GM12801 (cell line): ENCODE data around the gene FLYWCH1.

ENCODE experiments used
- TF ChIP-seq, protein P1 (sequence below): IDR thresholded peaks from one replicate; pipeline ENCODE4 v1.5.1; 2011; ENCODE audit warnings: control low read depth; ENCODE audit not compliant: insufficient read length; ENCODE audit errors: extremely low read depth

The FLYWCH1 gene

DNA sequence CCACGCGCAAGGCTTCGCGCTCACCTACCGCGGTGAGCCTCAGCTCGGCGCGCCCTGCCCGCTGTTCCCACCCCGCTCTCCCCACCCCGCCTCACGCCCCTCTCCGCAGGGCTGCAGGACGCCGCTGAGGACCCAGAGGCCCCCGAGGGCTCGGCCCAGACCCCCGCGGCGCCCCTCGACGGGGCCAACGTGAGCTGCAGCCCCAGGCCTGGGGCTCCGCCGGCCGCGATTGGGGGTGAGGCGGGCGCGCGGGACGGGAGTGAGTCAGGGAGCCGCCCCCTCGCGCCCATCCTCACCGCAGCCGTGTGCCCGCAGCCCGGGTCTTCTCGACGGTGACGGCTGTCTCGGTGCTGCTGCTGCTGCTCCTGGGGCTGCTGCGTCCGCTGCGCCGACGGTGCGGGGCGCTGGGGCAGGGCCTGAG lies 55.5 kb downstream of the FLYWCH1 start:
- TF ChIP-seq, protein P1, sequence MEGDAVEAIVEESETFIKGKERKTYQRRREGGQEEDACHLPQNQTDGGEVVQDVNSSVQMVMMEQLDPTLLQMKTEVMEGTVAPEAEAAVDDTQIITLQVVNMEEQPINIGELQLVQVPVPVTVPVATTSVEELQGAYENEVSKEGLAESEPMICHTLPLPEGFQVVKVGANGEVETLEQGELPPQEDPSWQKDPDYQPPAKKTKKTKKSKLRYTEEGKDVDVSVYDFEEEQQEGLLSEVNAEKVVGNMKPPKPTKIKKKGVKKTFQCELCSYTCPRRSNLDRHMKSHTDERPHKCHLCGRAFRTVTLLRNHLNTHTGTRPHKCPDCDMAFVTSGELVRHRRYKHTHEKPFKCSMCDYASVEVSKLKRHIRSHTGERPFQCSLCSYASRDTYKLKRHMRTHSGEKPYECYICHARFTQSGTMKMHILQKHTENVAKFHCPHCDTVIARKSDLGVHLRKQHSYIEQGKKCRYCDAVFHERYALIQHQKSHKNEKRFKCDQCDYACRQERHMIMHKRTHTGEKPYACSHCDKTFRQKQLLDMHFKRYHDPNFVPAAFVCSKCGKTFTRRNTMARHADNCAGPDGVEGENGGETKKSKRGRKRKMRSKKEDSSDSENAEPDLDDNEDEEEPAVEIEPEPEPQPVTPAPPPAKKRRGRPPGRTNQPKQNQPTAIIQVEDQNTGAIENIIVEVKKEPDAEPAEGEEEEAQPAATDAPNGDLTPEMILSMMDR, result no peak

DNA sequence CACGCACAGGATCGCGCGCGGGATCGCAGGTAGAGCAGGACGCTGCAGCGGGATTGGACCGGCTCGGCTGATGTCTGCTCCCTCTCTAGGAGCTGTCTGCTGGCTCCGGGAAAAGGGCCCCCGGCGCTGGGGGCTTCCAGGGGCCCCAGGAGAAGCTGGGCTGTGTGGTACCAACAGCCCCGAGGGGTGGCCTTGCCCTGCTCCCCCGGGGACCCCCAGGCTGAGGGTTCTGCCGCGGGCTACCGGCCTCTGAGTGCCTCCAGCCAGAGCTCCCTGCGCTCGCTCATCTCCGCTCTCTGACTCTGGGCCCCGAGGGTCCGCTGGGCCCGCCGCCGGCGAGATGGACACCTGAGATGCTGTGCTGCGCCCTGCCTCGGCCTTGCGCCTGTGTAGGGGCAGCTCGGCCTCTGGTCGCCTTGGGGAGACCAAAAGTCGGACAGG lies 56.0 kb downstream of the FLYWCH1 start:
- TF ChIP-seq, protein P1, result no peak

DNA sequence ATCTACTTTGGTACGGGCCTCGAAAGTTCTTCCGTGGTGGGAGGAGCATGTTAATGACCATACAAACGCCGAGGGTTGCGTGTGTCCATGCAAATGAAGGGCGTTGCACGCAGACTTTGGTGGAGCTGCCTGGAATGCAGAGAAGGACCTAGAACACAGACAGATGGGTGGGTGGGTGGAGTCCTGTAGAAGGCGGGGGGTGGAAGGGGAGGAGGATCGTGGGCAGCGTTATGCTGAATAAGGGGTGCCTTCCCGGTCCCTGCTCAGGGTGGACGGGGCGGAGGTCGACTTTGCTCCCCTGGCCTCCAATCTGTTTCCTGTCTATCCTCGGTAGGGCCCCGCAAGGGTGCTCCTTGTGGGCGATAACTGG lies 56.6 kb downstream of the FLYWCH1 start:
- TF ChIP-seq, protein P1, result no peak

DNA sequence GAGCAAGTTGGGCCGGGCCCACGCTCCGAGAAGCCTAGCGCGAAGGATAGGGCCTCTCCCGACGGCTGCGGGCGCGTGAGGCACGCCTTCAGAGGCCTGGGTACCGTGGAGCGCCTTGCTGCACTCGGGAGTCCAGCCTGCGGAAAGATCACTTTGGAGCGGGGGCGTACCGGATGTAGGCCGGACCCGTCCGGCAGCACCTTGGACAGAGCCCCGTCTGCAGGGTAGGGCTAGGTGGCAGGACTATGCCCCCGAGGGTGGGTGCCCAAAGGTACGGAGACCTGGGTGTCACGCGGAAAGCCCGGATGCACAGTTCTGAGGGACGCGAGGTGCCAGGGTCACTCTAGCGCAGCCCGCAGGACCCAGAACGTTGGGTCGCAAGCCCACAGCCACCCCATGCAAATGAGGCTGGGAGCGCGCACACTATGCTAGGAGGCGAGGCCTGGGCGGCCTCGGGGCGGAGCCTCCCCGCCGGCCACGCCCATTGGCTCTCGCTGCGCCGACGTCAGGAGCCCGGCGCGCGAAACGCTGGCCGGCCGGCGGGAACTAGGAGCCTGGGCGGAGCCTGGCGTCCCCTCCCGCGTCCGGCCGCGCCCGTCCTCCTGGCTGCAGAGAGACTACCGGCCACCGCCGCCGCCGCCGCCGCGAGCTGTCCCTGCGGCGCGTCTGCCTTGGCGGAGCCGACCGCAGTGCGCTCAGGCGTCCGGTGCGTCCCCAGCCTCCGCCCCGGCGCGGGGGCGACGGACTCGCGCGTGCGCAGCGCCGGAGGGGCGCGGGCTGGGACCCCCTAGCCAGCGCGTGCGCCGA lies 57.2 kb downstream of the FLYWCH1 start, which contains the start of gene PAQR4:
Gene PAQR4, plus strand, starts transcription at position 611 of the 807 bp plus-strand sequence. CDS start 327 bp downstream, outside the sequence.
- TF ChIP-seq, protein P1, result no peak

DNA sequence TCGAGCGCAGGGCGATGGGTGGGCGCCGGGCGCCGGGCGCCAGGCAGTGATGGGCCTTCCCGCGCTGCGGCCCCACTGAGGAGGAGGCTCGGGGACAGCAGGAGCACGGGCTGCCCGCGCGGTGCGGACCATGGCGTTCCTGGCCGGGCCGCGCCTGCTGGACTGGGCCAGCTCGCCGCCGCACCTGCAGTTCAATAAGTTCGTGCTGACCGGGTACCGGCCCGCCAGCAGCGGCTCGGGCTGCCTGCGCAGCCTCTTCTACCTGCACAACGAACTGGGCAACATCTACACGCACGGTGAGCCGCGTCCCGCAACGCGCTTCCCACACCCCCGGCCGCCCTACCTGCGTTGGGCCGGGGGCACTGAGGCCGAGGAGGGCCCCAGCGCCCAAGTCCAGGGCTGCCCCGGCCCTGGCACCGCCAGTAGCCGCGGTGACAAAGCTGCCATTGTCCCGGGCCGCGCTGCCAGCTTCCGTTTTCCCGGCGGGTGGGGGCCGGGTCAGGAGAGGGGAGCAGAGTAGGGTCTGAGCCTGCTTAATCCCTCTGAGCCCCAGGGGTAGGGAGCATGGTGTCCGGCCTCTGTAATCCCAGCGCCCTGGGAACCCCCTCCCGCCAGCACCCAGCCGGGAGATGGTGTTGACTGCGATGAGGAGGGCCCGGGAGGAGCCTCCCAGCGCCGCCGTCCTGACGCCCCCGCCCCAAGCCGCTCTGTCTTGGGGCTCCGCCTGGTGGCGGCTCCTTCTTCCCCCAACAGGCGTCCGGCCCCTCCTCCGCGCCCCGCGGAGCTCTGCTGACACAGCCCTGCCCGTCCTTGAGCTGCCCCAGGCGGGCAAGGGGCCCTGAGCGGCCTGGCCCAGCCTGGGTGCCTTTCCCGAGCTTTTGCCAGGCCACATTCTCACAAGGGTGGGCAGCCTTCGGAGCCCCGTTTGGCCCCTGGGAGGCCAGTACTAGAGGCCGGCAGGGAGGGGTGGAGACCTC lies 58.1 kb downstream of the FLYWCH1 start:
- TF ChIP-seq, protein P1, result no peak

DNA sequence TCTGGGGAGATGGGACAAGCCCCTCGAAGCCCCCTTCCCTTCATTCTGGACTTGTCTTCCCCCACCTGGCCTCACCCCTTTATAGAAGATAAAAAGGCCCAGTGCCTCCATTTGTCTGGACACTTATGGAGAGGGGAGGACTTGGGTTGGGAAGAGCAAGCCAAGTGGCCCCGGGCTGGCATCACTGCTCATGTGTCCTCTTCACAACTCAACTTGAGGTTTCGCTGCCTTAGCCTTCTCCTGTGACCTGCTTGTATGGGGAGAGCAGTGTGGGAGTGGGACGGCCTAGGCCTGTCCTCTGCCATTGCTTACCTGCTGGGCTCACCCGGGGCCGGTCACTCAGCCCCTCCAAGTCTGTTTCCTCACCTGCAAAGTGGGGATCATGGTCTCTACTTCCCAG lies 58.8 kb downstream of the FLYWCH1 start:
- TF ChIP-seq, protein P1, result no peak
